Activated T-cell treated with anti-CD3 and anti-CD28 coated beads, Interleukin-2, amount 50 U/mL, for 48 hours (primary cell): Measurements from ENCODE around the gene DNLZ.

Source experiments
- DNase-seq, 2 experiments: peaks; one replicate each; pipeline ENCODE4 v3.0.0-alpha.2; 2020

The DNLZ gene

GRCh38 chr9:136314944-136315343 lies 48.6 kb downstream of the DNLZ start:
- DNase-seq = no peak

GRCh38 chr9:136314056-136314416 lies 49.5 kb downstream of the DNLZ start:
- DNase-seq = no peak

GRCh38 chr9:136313111-136314055 lies 50.2 kb downstream of the DNLZ start:
- no peak for DNase-seq

- DNase-seq = peak; percentile 47 to 63
These were observed 51.1 kb downstream of the DNLZ start for GRCh38 chr9:136312436-136312835.

- DNase-seq = no peak
These were observed 51.6 kb downstream of the DNLZ start for GRCh38 chr9:136312009-136312375.

GRCh38 chr9:136311051-136312008 lies 52.2 kb downstream of the DNLZ start:
- no peak for DNase-seq

GRCh38 chr9:136310273-136311030 lies 53.1 kb downstream of the DNLZ start:
- no peak for DNase-seq

GRCh38 chr9:136309806-136310220 lies 53.7 kb downstream of the DNLZ start:
- DNase-seq = no peak
